BJ (cell line): ENCODE measurements around the gene SAYSD1. TPM values are rescaled to one million over a fixed set of nuclear protein-coding genes. Genes with fewer than 3 reads are reported as not detected.

Experiments
- CTCF ChIA-PET: fragments of 350-600 bp; formaldehyde crosslinking; extraction: SDS; loops from one replicate; lab custom pipeline; 2021; ENCODE audit warnings: antibody characterized with exemption, inconsistent platforms; lab: Yijun Ruan, JAX
- POLR2A ChIA-PET: fragments of 300-600 bp; sonication (Branson Sonifier 250); formaldehyde crosslinking; extraction: SDS; loops from one replicate; lab custom pipeline; 2021; ENCODE audit warnings: antibody characterized with exemption; lab: Charles Lee
- DNase-seq: peaks from one replicate; pipeline ENCODE4 v3.0.0-alpha.2; 2011; ENCODE audit warnings: low read depth
- H3K27me3 ChIP-seq: 2 replicates; pipeline ENCODE4 v1.6.0; 2011; ENCODE audit warnings: low read length; ENCODE audit not compliant: control insufficient read depth, insufficient read depth
- H3K36me3 ChIP-seq: 2 replicates; pipeline ENCODE4 v1.5.1; 2011; ENCODE audit warnings: low read length; ENCODE audit not compliant: control insufficient read depth, insufficient read depth
- H3K4me3 ChIP-seq: 2 replicates; pipeline ENCODE4 v1.5.1; 2011; ENCODE audit warnings: low read depth, mild to moderate bottlenecking, control low read depth, low read length
- polyA plus RNA-seq: library from polyadenylated mRNA; depleted of rRNA; stranded (reverse); fragments of >200 nt; gene quantifications from 2 replicates; pipeline ENCODE4 v1.2.3, GENCODE V29; 2011
- TF ChIP-seq, protein P1 (sequence below): IDR thresholded peaks from 2 replicates; pipeline ENCODE4 v1.5.1; 2011; ENCODE audit warnings: low read depth, mild to moderate bottlenecking, control low read depth, inconsistent platforms, low read length, moderate library complexity; ENCODE audit not compliant: insufficient read depth

Gene SAYSD1
- polyA plus RNA-seq, 1 experiment: 9.7 TPM

GRCh38 chr6:39058471-39059147 lies 56.4 kb downstream of the SAYSD1 start:
- no peaks in the 10 kb centered on the region for H3K36me3 ChIP-seq
- H3K4me3 ChIP-seq: no peak overlapping the region
- ChIA-PET POLR2A (no interaction called here), CTCF (no interaction called here)
- H3K27me3 ChIP-seq: peaks cover 5% of the 10 kb centered on the region
- no peak for DNase-seq
- TF ChIP-seq, protein P1, sequence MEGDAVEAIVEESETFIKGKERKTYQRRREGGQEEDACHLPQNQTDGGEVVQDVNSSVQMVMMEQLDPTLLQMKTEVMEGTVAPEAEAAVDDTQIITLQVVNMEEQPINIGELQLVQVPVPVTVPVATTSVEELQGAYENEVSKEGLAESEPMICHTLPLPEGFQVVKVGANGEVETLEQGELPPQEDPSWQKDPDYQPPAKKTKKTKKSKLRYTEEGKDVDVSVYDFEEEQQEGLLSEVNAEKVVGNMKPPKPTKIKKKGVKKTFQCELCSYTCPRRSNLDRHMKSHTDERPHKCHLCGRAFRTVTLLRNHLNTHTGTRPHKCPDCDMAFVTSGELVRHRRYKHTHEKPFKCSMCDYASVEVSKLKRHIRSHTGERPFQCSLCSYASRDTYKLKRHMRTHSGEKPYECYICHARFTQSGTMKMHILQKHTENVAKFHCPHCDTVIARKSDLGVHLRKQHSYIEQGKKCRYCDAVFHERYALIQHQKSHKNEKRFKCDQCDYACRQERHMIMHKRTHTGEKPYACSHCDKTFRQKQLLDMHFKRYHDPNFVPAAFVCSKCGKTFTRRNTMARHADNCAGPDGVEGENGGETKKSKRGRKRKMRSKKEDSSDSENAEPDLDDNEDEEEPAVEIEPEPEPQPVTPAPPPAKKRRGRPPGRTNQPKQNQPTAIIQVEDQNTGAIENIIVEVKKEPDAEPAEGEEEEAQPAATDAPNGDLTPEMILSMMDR: no peak

DNA sequence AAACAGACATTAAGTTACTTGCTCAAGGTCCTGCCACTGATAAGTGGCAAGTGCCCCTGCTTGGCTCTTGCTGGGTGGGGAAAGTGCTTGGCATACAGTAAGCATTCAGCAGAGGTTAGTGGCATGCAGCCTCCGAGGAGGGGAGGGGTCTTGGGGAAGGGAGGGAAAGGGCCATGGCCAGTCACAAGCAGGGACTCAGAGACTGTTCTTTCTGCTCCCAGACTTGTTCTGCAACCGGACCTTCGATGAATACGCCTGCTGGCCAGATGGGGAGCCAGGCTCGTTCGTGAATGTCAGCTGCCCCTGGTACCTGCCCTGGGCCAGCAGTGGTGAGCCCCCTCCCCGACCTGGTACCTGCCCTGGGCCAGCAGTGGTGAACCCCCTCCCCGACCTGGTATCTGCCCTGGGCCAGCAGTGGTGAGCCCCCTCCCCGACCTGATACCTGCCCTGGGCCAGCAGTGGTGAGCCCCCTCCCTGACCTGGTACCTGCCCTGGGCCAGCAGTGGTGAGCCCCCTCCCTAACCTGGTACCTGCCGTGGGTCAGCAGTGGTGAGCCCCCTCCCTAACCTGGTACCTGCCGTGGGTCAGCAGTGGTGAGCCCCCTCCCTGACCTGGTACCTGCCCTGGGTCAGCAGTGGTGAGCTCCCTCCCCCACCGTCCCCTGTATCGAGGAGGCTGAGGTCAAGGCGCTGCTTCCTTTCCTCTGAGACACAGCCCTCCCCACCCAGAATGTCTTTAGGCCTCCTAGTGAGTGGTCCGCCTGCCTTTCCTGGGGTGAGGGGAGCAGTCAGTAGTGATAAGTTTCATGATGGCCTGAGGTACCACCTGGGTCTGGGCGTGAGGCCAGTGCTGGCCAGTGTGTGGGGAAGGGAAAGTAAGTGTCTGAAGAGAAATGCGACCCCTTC lies 57.5 kb downstream of the SAYSD1 start:
- Histone ChIP-seq H3K27me3 (peaks cover 5% of the 10 kb centered on the region), H3K4me3 (no peak overlapping the region), H3K36me3 (no peaks in the 10 kb centered on the region)
- POLR2A ChIA-PET: no interaction called here
- TF ChIP-seq, protein P1: no peak
- no peak for DNase-seq
- CTCF ChIA-PET: interaction anchor here (0.5 kb wide), 1 partner anchor 77 kb away, joined by 3 read pairs; no protein-coding TSS in a partner anchor

DNA sequence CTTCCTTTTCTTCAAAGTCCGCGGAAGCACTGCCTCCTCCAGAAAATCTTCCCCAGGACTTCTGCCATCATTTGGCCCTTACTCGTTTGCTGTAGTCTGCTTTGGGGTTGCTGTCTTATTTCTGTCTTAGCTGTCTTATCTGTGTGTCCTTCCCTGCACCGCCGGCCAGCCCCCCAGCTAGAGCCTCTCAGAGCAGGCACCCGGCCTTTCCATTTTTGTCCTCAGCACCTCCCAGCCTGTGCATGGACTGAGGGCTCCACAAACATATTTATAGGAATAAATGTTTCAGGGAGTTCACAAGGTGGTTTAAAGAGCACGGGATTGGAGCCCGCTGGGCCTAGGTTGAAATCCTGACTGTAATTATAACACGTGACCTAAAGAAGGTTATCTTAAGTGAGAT lies 58.3 kb downstream of the SAYSD1 start:
- Histone ChIP-seq H3K36me3 (no peaks in the 10 kb centered on the region), H3K27me3 (peaks cover 5% of the 10 kb centered on the region), H3K4me3 (no peak overlapping the region)
- TF ChIP-seq, protein P1: no peak
- ChIA-PET CTCF (interaction anchor here (1.1 kb wide), 1 partner anchor 253 kb away, joined by 4 read pairs; no protein-coding TSS in a partner anchor), POLR2A (no interaction called here)
- no peak for DNase-seq

- Histone ChIP-seq H3K36me3 (no peaks in the 10 kb centered on the region), H3K27me3 (peaks cover 5% of the 10 kb centered on the region), H3K4me3 (no peak overlapping the region)
- POLR2A ChIA-PET: no interaction called here
- CTCF ChIA-PET: interaction anchor here (1.1 kb wide), 1 partner anchor 254 kb away, joined by 4 read pairs; no protein-coding TSS in a partner anchor
- TF ChIP-seq, protein P1: no peak
- DNase-seq: no peak
These were observed 58.8 kb downstream of the SAYSD1 start for GRCh38 chr6:39056191-39056590.

GRCh38 chr6:39055661-39056060 lies 59.3 kb downstream of the SAYSD1 start:
- TF ChIP-seq, protein P1: no peak
- no peaks in the 10 kb centered on the region for H3K36me3 ChIP-seq
- ChIA-PET POLR2A (no interaction called here), CTCF (no interaction called here)
- no peak overlapping the region for H3K4me3 ChIP-seq
- DNase-seq: no peak
- H3K27me3 ChIP-seq: peaks cover 4% of the 10 kb centered on the region
